B cell (primary cell): ENCODE results near the gene TRAPPC2. TPM values are rescaled to one million over a fixed set of nuclear protein-coding genes. Genes with fewer than 3 reads are reported as not detected.

Experiments used
- ATAC-seq: fragments of 200-7000 bp; cut with Tn5 transposase; one replicate; pipeline ENCODE4 v1.10.0; 2021; ENCODE audit warnings: low read depth, mild to moderate bottlenecking, moderate number of reproducible peaks, moderate library complexity
- CTCF ChIA-PET: fragments of 350-600 bp; sonication (Branson Sonifier 250); formaldehyde crosslinking; loops from one replicate; lab custom pipeline; 2021; ENCODE audit warnings: antibody characterized with exemption, inconsistent platforms; lab: Charles Lee
- POLR2A ChIA-PET: fragments of 350-600 bp; sonication (Branson Sonifier 250); formaldehyde crosslinking; loops from one replicate; lab custom pipeline; 2021; ENCODE audit warnings: antibody characterized with exemption; lab: Charles Lee
- DNase-seq: peaks from one replicate; pipeline ENCODE4 v3.0.0; 2013
- H2AFZ ChIP-seq: 2 replicates; pipeline ENCODE4 v1.6.1; 2012; ENCODE audit warnings: mild to moderate bottlenecking, low read depth, low read length; ENCODE audit not compliant: insufficient read depth, poor library complexity, severe bottlenecking
- H3K27ac ChIP-seq, 2 donors: 1 replicate in 1 of 2; 2 replicates in 1 of 2; pipeline ENCODE4 v1.5.1; 2012 to 2013; ENCODE audit warnings: low read length in 2 of 2, mild to moderate bottlenecking in 2 of 2, moderate library complexity in 1 of 2
- H3K27me3 ChIP-seq, 4 experiments: fragments of 200-600 bp in 1 of 4; sonication (generic) in 1 of 4; replicated peaks in 1 of 4; 1 replicate in 2 of 4; 2 replicates in 2 of 4; pipeline versions ENCODE4 v1.6.1 to v1.7.0; 2013 to 2016; ENCODE audit warnings: low read length in 3 of 4, mild to moderate bottlenecking in 2 of 4, mixed read lengths in 1 of 4, moderate library complexity in 1 of 4; ENCODE audit not compliant: insufficient read depth in 4 of 4, control insufficient read depth in 3 of 4; ENCODE audit errors: control extremely low read depth in 1 of 4
- H3K36me3 ChIP-seq, 2 experiments: replicated peaks in 1 of 2; 1 replicate in 1 of 2; 2 replicates in 1 of 2; pipeline versions ENCODE4 v1.6.1 to v1.7.1; 2013; ENCODE audit warnings: low read length in 1 of 2; ENCODE audit not compliant: insufficient read depth in 2 of 2, control insufficient read depth in 1 of 2; ENCODE audit errors: control extremely low read depth in 1 of 2, extremely low read depth in 1 of 2
- H3K4me1 ChIP-seq, 2 donors: fragments of 200-600 bp in 1 of 2; sonication (generic) in 1 of 2; 1 replicate in 1 of 2; 2 replicates in 1 of 2; pipeline versions ENCODE4 v1.5.1 to v1.6.1; 2013 to 2017; ENCODE audit warnings: low read length in 2 of 2; ENCODE audit not compliant: control insufficient read depth in 2 of 2, insufficient read depth in 2 of 2
- H3K4me2 ChIP-seq: replicated peaks from 2 replicates; pipeline ENCODE3; 2012; ENCODE audit warnings: mild to moderate bottlenecking, low read depth, low read length; ENCODE audit not compliant: poor library complexity, severe bottlenecking
- H3K4me3 ChIP-seq, 5 experiments: fragments of 200-600 bp in 1 of 5; sonication (generic) in 1 of 5; 1 replicate in 3 of 5; 2 replicates in 2 of 5; pipeline versions ENCODE4 v1.5.1 to v1.7.0; 2011 to 2016; ENCODE audit warnings: low read length in 4 of 5, mild to moderate bottlenecking in 4 of 5, low read depth in 2 of 5, control low read depth in 1 of 5, moderate library complexity in 1 of 5; ENCODE audit not compliant: insufficient read depth in 1 of 5; ENCODE audit errors: control extremely low read depth in 1 of 5, extremely low read depth in 1 of 5
- H3K79me2 ChIP-seq: fragments of 200-600 bp; sonication (generic); one replicate; pipeline ENCODE4 v1.6.0; 2016; ENCODE audit warnings: low read length; ENCODE audit not compliant: control insufficient read depth, insufficient read depth
- H3K9ac ChIP-seq: fragments of 200-600 bp; sonication (generic); 2 replicates; pipeline ENCODE4 v1.6.1; 2017; ENCODE audit warnings: mild to moderate bottlenecking, low read length, moderate library complexity
- H3K9me3 ChIP-seq, 3 donors: one replicate each; pipeline versions ENCODE4 v1.6.1 to v1.7.1; 2013; ENCODE audit warnings: low read length in 2 of 3; ENCODE audit not compliant: control insufficient read depth in 2 of 3, insufficient read depth in 1 of 3; ENCODE audit errors: control extremely low read depth in 1 of 3
- H4K20me1 ChIP-seq: 2 replicates; pipeline ENCODE4 v1.6.0; 2012; ENCODE audit warnings: mild to moderate bottlenecking, low read length; ENCODE audit not compliant: insufficient read depth, control insufficient read depth, poor library complexity, severe bottlenecking
- H3K27ac Mint-ChIP-seq: one replicate; pipeline ENCODE4 v1.8.0; 2021; ENCODE audit warnings: mixed read lengths
- H3K27me3 Mint-ChIP-seq: one replicate; pipeline ENCODE4 v1.8.0; 2021; ENCODE audit warnings: mixed read lengths
- H3K4me1 Mint-ChIP-seq: one replicate; pipeline ENCODE4 v1.8.0; 2021; ENCODE audit warnings: mixed read lengths
- H3K4me3 Mint-ChIP-seq: one replicate; pipeline ENCODE4 v1.8.0; 2021; ENCODE audit warnings: mixed read lengths
- H3K9me3 Mint-ChIP-seq: one replicate; pipeline ENCODE4 v1.8.0; 2022; ENCODE audit warnings: mixed read lengths; ENCODE audit not compliant: insufficient read depth
- CTCF ChIP-seq: fragments of 200-600 bp; IDR thresholded peaks from one replicate; pipeline ENCODE4 v1.8.0; 2022; ENCODE audit warnings: antibody characterized with exemption, mild to moderate bottlenecking
- EZH2 ChIP-seq: IDR thresholded peaks from 2 replicates; pipeline ENCODE4 v1.6.1; 2012; ENCODE audit warnings: borderline replicate concordance, low read depth, mild to moderate bottlenecking, moderate library complexity, low read length; ENCODE audit not compliant: insufficient read depth, poor library complexity, severe bottlenecking
- WGBS: methylation state at CpG from one replicate; pipeline ENCODE4 v1.1.5; 2013; ENCODE audit warnings: missing lambda C conversion rate; ENCODE audit not compliant: insufficient coverage; 5-methylcytosine and 5-hydroxymethylcytosine counted together
- intact Hi-C: fragments of 100-400 bp; cut with micrococcal nuclease; formaldehyde crosslinking; loops from one replicate; pipeline ENCODE4 v1.10.0; 2022
- polyA plus RNA-seq: library from polyadenylated mRNA; depleted of rRNA; stranded (reverse); fragments of >200 nt; gene quantifications from 2 replicates; pipeline ENCODE4 v1.2.3, GENCODE V29; 2012
- total RNA-seq, 2 donors: library from RNA; stranded (reverse); fragments of 120-200 nt in 1 of 2; gene quantifications; 1 replicate in 1 of 2; 2 replicates in 1 of 2; pipeline versions ENCODE4 v1.2.3 to v1.2.4, GENCODE V29; 2013 to 2022

The TRAPPC2 gene
- total and polyA plus RNA-seq, 2 donors (not counting 1 experiment from before 2014, with no cell fraction given): 27.0 to 28.0 TPM

- no peak overlapping the region for H3K4me2 ChIP-seq
- CTCF ChIA-PET: interaction anchor here (1.0 kb wide), 1 partner anchor 9 kb away, joined by 3 read pairs; no protein-coding TSS in a partner anchor
Measured at GRCh38 chrX:13764281-13764680, 29.9 kb upstream of the TRAPPC2 start.

GRCh38 chrX:13763489-13763888, 29.1 kb upstream of the TRAPPC2 start:
- Histone ChIP-seq H3K9ac (no peak overlapping the region), H3K36me3 (peaks cover 0 to 65% of the 10 kb centered on the region in 2 experiments), H2AFZ (no peak overlapping the region), H3K4me1 (peaks cover 30 to 35% of the 10 kb centered on the region in 2 donors), H3K4me2 (no peak overlapping the region), H3K4me3 (no peak overlapping the region), H3K27me3 (no peaks in the 10 kb centered on the region), H3K9me3 (no peaks in the 10 kb centered on the region), H3K79me2 (peaks cover 3% of the 10 kb centered on the region), H3K27ac (no peak overlapping the region), H4K20me1 (peaks cover 6% of the 10 kb centered on the region)
- H3K4me1 Mint-ChIP-seq: peaks cover 42% of the 10 kb centered on the region
- no peak overlapping the region for H3K4me3 Mint-ChIP-seq
- no peaks in the 10 kb centered on the region for H3K27me3 Mint-ChIP-seq
- ChIA-PET POLR2A (no interaction called here), CTCF (no interaction called here)
- no peak overlapping the region for H3K27ac Mint-ChIP-seq
- no peak for TF ChIP-seq CTCF
- no peak for TF ChIP-seq EZH2
- intact Hi-C loops: no loop called here
- WGBS: no CpG with 5 or more reads among the region's 8 CpGs
- H3K9me3 Mint-ChIP-seq: no peaks in the 10 kb centered on the region
- ATAC-seq (no peak), DNase-seq (no peak)

More at GRCh38 chrX:13764281-13764680, 29.9 kb upstream of the TRAPPC2 start:
- Histone ChIP-seq H3K9me3 (no peaks in the 10 kb centered on the region), H3K27me3 (no peaks in the 10 kb centered on the region), H3K36me3 (peaks cover 0 to 70% of the 10 kb centered on the region in 2 experiments), H3K27ac (no peak overlapping the region), H2AFZ (no peak overlapping the region), H3K4me1 (peaks cover 23 to 27% of the 10 kb centered on the region in 2 donors), H3K4me3 (no peak overlapping the region), H3K79me2 (peaks cover 3% of the 10 kb centered on the region), H4K20me1 (peaks cover 6% of the 10 kb centered on the region), H3K9ac (no peak overlapping the region)
- H3K4me3 Mint-ChIP-seq: no peak overlapping the region
- intact Hi-C loops: no loop called here
- no peaks in the 10 kb centered on the region for H3K9me3 Mint-ChIP-seq
- H3K27me3 Mint-ChIP-seq: no peaks in the 10 kb centered on the region
- no peak for DNase-seq
- POLR2A ChIA-PET: no interaction called here
- H3K4me1 Mint-ChIP-seq: peaks cover 36% of the 10 kb centered on the region
- ATAC-seq: no peak
- no peak for TF ChIP-seq EZH2
- no peak for TF ChIP-seq CTCF
- H3K27ac Mint-ChIP-seq: no peak overlapping the region
- WGBS: no CpG with 5 or more reads among the region's 7 CpGs
